CD14-positive monocyte (primary cell): ENCODE results near the gene CRTC3. TPM values are rescaled to one million over a fixed set of nuclear protein-coding genes. Genes with fewer than 3 reads are reported as not detected.
A peak's percentile ranks its signal among the peaks of the same experiment; 100 is the strongest.

Experiments used
- DNase-seq, 3 donors: peaks; one replicate each; pipeline ENCODE4 v3.0.0-alpha.2; 2011 to 2022
- H2AFZ ChIP-seq: 2 replicates; pipeline ENCODE4 v1.6.0; 2012; ENCODE audit warnings: mild to moderate bottlenecking, low read depth, low read length, inconsistent platforms; ENCODE audit not compliant: insufficient read depth, poor library complexity, severe bottlenecking
- H3K27ac ChIP-seq, 2 donors: 1 replicate in 1 of 2; 2 replicates in 1 of 2; pipeline ENCODE4 v1.5.1; 2012 to 2013; ENCODE audit warnings: low read length in 2 of 2, control low read depth in 1 of 2, inconsistent platforms in 1 of 2, low read depth in 1 of 2, mild to moderate bottlenecking in 1 of 2
- H3K27me3 ChIP-seq, 2 donors: one replicate each; pipeline versions ENCODE4 v1.6.0 to v1.6.1; 2011 to 2013; ENCODE audit warnings: low read length in 2 of 2; ENCODE audit not compliant: control insufficient read depth in 2 of 2, insufficient read depth in 2 of 2
- H3K36me3 ChIP-seq, 2 donors: replicated peaks in 1 of 2; 1 replicate in 1 of 2; 2 replicates in 1 of 2; pipeline versions ENCODE4 v1.5.1 to v1.6.1; 2012 to 2013; ENCODE audit warnings: low read length in 2 of 2, control low read depth in 1 of 2, inconsistent platforms in 1 of 2, mild to moderate bottlenecking in 1 of 2; ENCODE audit not compliant: insufficient read depth in 2 of 2, control insufficient read depth in 1 of 2
- H3K4me1 ChIP-seq, 2 donors: 1 replicate in 1 of 2; 2 replicates in 1 of 2; pipeline versions ENCODE4 v1.5.1 to v1.6.1; 2012 to 2013; ENCODE audit warnings: low read length in 2 of 2, control low read depth in 1 of 2, inconsistent platforms in 1 of 2, mild to moderate bottlenecking in 1 of 2, moderate library complexity in 1 of 2; ENCODE audit not compliant: insufficient read depth in 2 of 2, control insufficient read depth in 1 of 2
- H3K4me2 ChIP-seq: replicated peaks from 2 replicates; pipeline ENCODE3; 2012; ENCODE audit warnings: low read length, moderate library complexity, mild to moderate bottlenecking; ENCODE audit not compliant: poor library complexity, severe bottlenecking; ENCODE audit errors: extremely low read depth
- H3K4me3 ChIP-seq, 3 experiments: fragments of 200-600 bp in 1 of 3; sonication (generic) in 1 of 3; replicated peaks in 1 of 3; 1 replicate in 2 of 3; 2 replicates in 1 of 3; pipeline ENCODE4 v1.5.1; 2011 to 2013; ENCODE audit warnings: low read length in 3 of 3, mild to moderate bottlenecking in 3 of 3, control low read depth in 2 of 3, low read depth in 2 of 3, inconsistent platforms in 1 of 3, moderate library complexity in 1 of 3
- H3K79me2 ChIP-seq: 2 replicates; pipeline ENCODE4 v1.6.0; 2012; ENCODE audit warnings: mild to moderate bottlenecking, control low read depth, inconsistent platforms, low read length, moderate library complexity; ENCODE audit not compliant: insufficient read depth
- H3K9ac ChIP-seq: 2 replicates; pipeline ENCODE4 v1.6.0; 2017; ENCODE audit warnings: low read length, mild to moderate bottlenecking; ENCODE audit not compliant: insufficient read depth, poor library complexity, severe bottlenecking
- H3K9me3 ChIP-seq, 2 donors: replicated peaks in 1 of 2; 1 replicate in 1 of 2; 2 replicates in 1 of 2; pipeline versions ENCODE4 v1.5.1 to v1.6.1; 2012 to 2013; ENCODE audit warnings: low read length in 2 of 2, control low read depth in 1 of 2; ENCODE audit not compliant: control insufficient read depth in 1 of 2, insufficient read depth in 1 of 2
- H4K20me1 ChIP-seq: 2 replicates; pipeline ENCODE4 v1.6.0; 2012; ENCODE audit warnings: mild to moderate bottlenecking, low read length, control low read depth, moderate library complexity; ENCODE audit not compliant: insufficient read depth
- H3K27ac Mint-ChIP-seq, 7 donors: one replicate each; pipeline ENCODE4 v1.8.0; 2020; ENCODE audit warnings: mild to moderate bottlenecking in 7 of 7, mixed read lengths in 7 of 7, moderate library complexity in 6 of 7, inconsistent platforms in 2 of 7
- H3K27me3 Mint-ChIP-seq, 3 donors: one replicate each; pipeline ENCODE4 v1.8.0; 2021 to 2022; ENCODE audit warnings: low read depth in 3 of 3, mild to moderate bottlenecking in 3 of 3, mixed read lengths in 3 of 3, moderate library complexity in 3 of 3, inconsistent platforms in 1 of 3
- H3K36me3 Mint-ChIP-seq, 2 donors: one replicate each; pipeline ENCODE4 v1.8.0; 2020; ENCODE audit warnings: mixed read lengths in 2 of 2, inconsistent platforms in 1 of 2, mild to moderate bottlenecking in 1 of 2
- H3K4me1 Mint-ChIP-seq: one replicate; pipeline ENCODE4 v1.8.0; 2020; ENCODE audit warnings: mild to moderate bottlenecking, mixed read lengths
- H3K4me3 Mint-ChIP-seq, 2 donors: one replicate each; pipeline ENCODE4 v1.8.0; 2020; ENCODE audit warnings: mild to moderate bottlenecking in 2 of 2, mixed read lengths in 2 of 2, moderate library complexity in 1 of 2
- H3K9me3 Mint-ChIP-seq, 7 donors: one replicate each; pipeline ENCODE4 v1.8.0; 2020 to 2022; ENCODE audit warnings: mixed read lengths in 7 of 7, mild to moderate bottlenecking in 6 of 7, moderate library complexity in 6 of 7, inconsistent platforms in 2 of 7
- WGBS: methylation state at CpG from one replicate; pipeline ENCODE4 v1.1.5; 2013; ENCODE audit warnings: missing lambda C conversion rate; ENCODE audit not compliant: insufficient coverage; 5-methylcytosine and 5-hydroxymethylcytosine counted together
- intact Hi-C, 2 donors: fragments of 100-400 bp; cut with micrococcal nuclease; formaldehyde crosslinking; loops; one replicate each; pipeline versions ENCODE4 v1.15.0 to v1.15.1; 2023
- polyA plus RNA-seq, 3 donors: library from polyadenylated mRNA; depleted of rRNA in 1 of 3; unstranded in 2 of 3; stranded (reverse) in 1 of 3; fragments of 300-500 nt in 2 of 3; fragments of >200 nt in 1 of 3; fragmentation: Illumina TruSeq in 2 of 3; gene quantifications; 1 replicate in 2 of 3; 2 replicates in 1 of 3; pipeline ENCODE4 v1.2.3, GENCODE V29; 2012 to 2021
- TF ChIP-seq, protein P1 (sequence below): fragments of 200-600 bp; IDR thresholded peaks from one replicate; pipeline ENCODE4 v1.8.0; 2022; ENCODE audit warnings: antibody characterized with exemption, mild to moderate bottlenecking

CRTC3 gene
- polyA plus RNA-seq, 3 donors = 6.0 to 25.4 (median 12.2) TPM

DNA sequence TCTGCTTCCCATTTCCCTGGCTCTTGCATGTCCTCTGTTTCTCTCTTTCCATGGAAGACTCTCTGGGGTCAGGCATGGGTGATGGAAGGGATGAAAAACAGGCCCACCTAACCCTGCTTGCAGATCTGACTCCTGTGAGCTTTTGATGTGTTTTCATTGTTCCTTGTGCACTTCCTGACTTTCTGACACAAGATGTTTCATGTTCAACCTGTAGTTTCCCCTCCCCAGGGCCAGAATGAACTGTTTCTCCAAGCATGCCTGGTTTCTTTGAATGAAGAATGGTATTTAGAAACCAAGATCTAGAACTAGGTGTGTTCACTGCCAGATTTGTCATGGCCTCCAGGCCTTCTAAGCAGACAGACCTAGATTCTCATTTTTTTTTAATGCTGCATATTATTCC, 36.1 kb upstream of the CRTC3 start:
- Histone ChIP-seq H3K36me3 (peaks cover 93 to 99% of the 10 kb centered on the region in 2 donors), H2AFZ (no peak overlapping the region), H3K79me2 (no peaks in the 10 kb centered on the region), H3K4me3 (no peak overlapping the region), H3K4me1 (peaks cover 3% of the 10 kb centered on the region in 2 donors), H3K27ac (no peak overlapping the region), H3K4me2 (no peak overlapping the region), H3K27me3 (no peaks in the 10 kb centered on the region), H3K9me3 (no peaks in the 10 kb centered on the region), H4K20me1 (peaks cover 92% of the 10 kb centered on the region), H3K9ac (no peak overlapping the region)
- H3K27ac Mint-ChIP-seq = peak overlapping the region in 3 of 7 donors; percentile 4 to 30 (median 27)
- no peak overlapping the region for H3K4me3 Mint-ChIP-seq
- H3K36me3 Mint-ChIP-seq = peaks cover 90 to 100% of the 10 kb centered on the region in 2 donors
- intact Hi-C loops = no loop called here
- TF ChIP-seq, protein P1, sequence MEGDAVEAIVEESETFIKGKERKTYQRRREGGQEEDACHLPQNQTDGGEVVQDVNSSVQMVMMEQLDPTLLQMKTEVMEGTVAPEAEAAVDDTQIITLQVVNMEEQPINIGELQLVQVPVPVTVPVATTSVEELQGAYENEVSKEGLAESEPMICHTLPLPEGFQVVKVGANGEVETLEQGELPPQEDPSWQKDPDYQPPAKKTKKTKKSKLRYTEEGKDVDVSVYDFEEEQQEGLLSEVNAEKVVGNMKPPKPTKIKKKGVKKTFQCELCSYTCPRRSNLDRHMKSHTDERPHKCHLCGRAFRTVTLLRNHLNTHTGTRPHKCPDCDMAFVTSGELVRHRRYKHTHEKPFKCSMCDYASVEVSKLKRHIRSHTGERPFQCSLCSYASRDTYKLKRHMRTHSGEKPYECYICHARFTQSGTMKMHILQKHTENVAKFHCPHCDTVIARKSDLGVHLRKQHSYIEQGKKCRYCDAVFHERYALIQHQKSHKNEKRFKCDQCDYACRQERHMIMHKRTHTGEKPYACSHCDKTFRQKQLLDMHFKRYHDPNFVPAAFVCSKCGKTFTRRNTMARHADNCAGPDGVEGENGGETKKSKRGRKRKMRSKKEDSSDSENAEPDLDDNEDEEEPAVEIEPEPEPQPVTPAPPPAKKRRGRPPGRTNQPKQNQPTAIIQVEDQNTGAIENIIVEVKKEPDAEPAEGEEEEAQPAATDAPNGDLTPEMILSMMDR = no peak
- DNase-seq = no peak
- H3K9me3 Mint-ChIP-seq = no peaks in the 10 kb centered on the region
- H3K27me3 Mint-ChIP-seq = peaks cover 0 to 2% (median 0%) of the 10 kb centered on the region in 3 donors
- H3K4me1 Mint-ChIP-seq = peaks cover 3% of the 10 kb centered on the region

GRCh38 chr15:90495067-90495466, 34.7 kb upstream of the CRTC3 start:
- H3K9me3 ChIP-seq = no peaks in the 10 kb centered on the region
- no peak overlapping the region for H3K4me2 ChIP-seq
- Mint-ChIP-seq H3K9me3 (no peaks in the 10 kb centered on the region), H3K27ac (peak overlapping the region in 1 of 7 donors; percentile 51), H3K4me1 (peaks cover 3% of the 10 kb centered on the region), H3K27me3 (peaks cover 0 to 2% (median 0%) of the 10 kb centered on the region in 3 donors), H3K4me3 (no peak overlapping the region), H3K36me3 (peaks cover 90 to 100% of the 10 kb centered on the region in 2 donors)
- H3K4me1 ChIP-seq = peaks cover 3% of the 10 kb centered on the region in 2 donors
- H4K20me1 ChIP-seq = peaks cover 91% of the 10 kb centered on the region
- H3K4me3 ChIP-seq = no peak overlapping the region
- 92% methylated on average over 1 of the region's 3 CpGs for whole genome bisulfite sequencing
- TF ChIP-seq, protein P1 = no peak
- H2AFZ ChIP-seq = no peak overlapping the region
- no peak overlapping the region for H3K9ac ChIP-seq
- H3K36me3 ChIP-seq = peaks cover 92 to 99% of the 10 kb centered on the region in 2 donors
- DNase-seq = no peak
- no peak overlapping the region for H3K27ac ChIP-seq
- intact Hi-C loops = no loop called here
- H3K27me3 ChIP-seq = no peaks in the 10 kb centered on the region
- no peaks in the 10 kb centered on the region for H3K79me2 ChIP-seq
